Fibroblast of pulmonary artery (primary cell): ENCODE measurements around the gene SCNN1A.

ENCODE experiments used
- DNase-seq: peaks from one replicate; pipeline ENCODE4 v3.0.0-alpha.2; 2010; ENCODE audit warnings: low read depth
- H3K4me3 ChIP-seq: replicated peaks from 2 replicates; pipeline ENCODE4 v1.5.1; 2011; ENCODE audit warnings: low read depth, mild to moderate bottlenecking, control low read depth, low read length, moderate library complexity
- CTCF ChIP-seq: IDR thresholded peaks from 2 replicates; pipeline ENCODE4 v1.5.1; 2011; ENCODE audit warnings: mild to moderate bottlenecking, control low read depth, low read length, inconsistent platforms; ENCODE audit errors: missing control alignments

The SCNN1A gene

GRCh38 chr12:6327229-6328041, 47.9 kb downstream of the SCNN1A start:
- no peak for DNase-seq
- H3K4me3 ChIP-seq, result no peak overlapping the region
- TF ChIP-seq CTCF, result no peak

- no peak overlapping the region for H3K4me3 ChIP-seq
- TF ChIP-seq CTCF, result peak; percentile 37
- DNase-seq, result peak; percentile 68
Measured at GRCh38 chr12:6326316-6327228, 48.8 kb downstream of the SCNN1A start.

GRCh38 chr12:6324936-6325750, 50.2 kb downstream of the SCNN1A start:
- no peak overlapping the region for H3K4me3 ChIP-seq
- no peak for DNase-seq
- TF ChIP-seq CTCF, result no peak

- no peak for TF ChIP-seq CTCF
- DNase-seq, result no peak
- no peak overlapping the region for H3K4me3 ChIP-seq
Measured at GRCh38 chr12:6323995-6324711, 51.2 kb downstream of the SCNN1A start.

- peak; percentile 98 for DNase-seq
- peak; percentile 69 for TF ChIP-seq CTCF
- H3K4me3 ChIP-seq, result no peak overlapping the region
Measured at GRCh38 chr12:6323340-6323994, 51.9 kb downstream of the SCNN1A start.
